GM19372 (cell line): Measurements from ENCODE around the gene ORMDL2.
A peak's percentile ranks its signal among the peaks of the same experiment; 100 is the strongest.
"Not testable (repeated sequence)": the region's sequence is repeated elsewhere in the genome, so short reads cannot be mapped to it uniquely, and the experiment has no call there.

ENCODE experiments used
- ATAC-seq: cut with Tn5 transposase; IDR thresholded peaks from one replicate; pipeline ENCODE4 v1.9.1; 2021; ENCODE audit warnings: mild to moderate bottlenecking, low read depth, moderate library complexity; ENCODE audit not compliant: unreplicated experiment

Gene ORMDL2

DNA sequence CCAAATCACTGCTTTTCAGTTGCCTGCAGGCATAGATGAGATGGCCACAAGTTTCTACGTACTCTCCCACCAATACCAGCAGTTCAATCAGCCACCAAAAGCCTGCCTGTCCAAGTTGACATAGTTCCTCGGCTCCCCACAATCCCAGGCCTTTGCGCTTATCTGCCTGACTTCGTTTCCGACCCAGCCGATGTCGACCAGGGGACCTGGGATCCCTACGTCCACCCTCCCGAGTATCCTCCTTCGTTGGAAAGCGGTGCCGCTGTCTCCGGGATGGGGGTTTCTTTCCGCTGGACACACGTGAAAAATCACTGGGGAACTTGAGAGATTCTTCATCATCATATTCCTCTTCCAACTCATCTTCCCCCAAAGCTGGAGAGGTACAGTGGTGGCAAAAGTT is 10.0 kb downstream of the ORMDL2 start:
- no peak for ATAC-seq

DNA sequence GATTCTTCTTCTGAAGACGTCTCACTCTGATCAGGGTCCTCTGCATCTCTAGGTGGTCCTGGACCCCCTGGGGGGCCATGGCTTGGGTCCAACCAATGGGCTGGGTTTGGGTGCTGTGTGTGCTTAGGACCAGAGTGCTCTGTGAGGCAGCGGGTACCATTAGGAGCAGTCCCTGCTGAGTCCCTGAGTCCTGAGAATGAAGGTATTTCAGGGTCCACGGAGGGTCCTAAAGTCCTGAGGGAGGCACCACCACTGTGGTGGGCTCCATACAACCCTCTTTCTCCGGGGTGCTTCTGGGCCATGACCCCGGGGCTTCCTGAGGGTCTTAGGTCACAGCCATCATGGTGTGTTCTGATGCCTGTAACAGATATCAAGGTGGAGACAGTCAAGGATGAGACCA is 10.5 kb downstream of the ORMDL2 start:
- ATAC-seq = no peak

DNA sequence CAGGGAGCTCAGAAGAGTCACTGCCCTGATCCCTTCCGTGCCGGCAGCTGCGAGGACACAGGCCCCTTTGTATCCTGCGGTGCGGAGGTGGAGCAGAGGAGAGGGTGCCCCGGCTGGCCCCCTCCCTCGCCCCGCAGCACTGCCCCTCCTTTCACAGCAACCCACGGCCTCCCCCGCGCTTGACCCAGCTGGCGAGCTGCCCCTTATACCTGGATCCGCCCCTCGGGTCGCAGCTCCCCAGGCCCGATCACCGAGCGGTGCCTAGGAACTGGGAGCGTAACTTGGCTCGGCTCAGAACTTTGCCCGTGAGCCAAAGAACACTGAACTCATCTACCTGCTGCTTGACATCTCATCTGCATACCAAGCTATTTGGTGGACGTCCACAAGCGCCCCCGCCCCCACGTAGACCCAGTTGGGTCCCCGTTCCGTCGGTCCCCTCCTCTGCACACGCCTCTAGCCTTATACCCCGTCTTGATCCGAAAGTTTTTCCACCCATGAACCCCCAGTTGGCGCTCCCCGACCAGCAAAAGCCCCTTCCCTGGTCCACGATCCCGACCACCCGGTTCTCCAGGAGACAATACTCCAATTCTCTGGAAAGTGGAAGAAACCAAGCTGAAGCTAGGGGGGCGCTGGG is 12.2 kb downstream of the ORMDL2 start:
- peak; percentile 16 for ATAC-seq

DNA sequence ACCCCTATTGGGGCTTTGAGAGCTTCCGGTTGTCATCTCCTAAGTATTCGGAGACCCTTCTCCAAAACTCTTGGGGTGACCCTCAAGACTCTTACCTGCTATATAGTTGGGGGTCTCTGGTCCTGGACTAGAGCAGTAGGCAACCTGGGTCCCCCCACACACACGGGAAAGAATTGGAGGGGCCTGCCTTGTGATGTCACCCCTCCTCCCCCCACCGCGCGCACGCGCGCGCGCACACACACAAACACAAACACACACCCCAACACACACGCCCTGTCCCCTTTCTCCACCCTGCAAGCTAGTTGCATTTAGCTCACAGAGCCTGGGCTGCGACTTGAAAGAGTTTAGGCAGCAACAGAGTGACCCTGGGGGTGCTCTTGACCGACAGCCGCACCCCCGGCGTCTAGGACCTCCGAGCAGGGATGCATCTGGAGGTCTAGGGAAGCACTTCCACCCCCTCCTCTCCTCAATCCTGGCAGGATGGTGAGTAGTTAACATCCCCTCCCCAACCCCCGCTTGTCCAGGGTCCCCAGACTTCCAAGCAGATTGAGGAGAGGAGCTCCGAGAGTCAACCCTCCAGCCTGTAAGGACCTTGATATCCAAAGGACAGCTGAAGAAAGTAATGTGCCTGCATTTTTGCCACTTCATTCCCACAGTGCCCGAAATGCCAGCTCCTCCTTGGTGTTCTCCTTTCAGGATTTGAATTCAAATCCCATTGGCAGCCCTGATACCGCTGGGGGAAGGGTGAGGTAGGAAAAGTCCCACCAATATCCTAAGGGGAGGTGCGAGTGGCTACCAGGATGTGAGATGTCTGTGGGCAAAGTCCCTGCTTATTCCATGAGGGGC is 13.0 kb downstream of the ORMDL2 start:
- ATAC-seq = no peak

DNA sequence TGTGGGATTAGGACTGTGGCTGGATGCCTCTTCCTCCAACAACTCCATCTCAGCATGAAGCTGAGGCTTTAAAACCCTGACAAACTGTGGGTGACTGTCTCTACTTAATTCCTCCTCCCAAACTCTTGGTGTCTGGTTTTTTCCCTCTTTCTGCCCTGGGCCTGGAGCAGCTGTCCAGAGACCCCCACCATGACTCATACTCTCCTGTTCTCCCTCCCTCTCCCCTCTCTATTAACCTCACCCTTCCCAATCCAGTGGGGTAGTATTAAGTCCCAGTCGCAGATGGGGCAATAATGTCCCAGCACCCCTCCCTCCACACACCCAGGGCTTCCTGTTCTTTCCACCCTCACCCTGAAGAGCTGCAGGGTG is 13.6 kb downstream of the ORMDL2 start:
- no peak for ATAC-seq

DNA sequence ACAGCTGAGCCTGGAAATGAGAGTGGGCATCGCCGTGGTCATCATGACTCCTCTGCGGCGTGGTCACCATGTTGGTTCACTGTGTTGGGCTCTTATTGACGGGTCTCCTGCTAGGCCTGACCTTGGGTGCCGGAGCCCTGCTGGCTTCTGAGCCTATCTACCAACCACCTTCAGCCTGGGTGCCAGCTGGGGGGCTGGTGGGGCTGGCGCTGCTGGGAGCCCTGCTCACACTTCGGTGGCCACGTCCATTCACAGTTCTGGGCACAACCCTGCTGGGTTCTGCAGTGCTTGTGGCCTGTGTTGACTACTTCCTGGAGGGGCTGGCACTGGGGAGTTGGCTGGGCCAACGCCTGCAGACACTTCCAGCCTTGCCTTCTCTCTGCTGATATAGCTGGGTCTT is 15.2 kb downstream of the ORMDL2 start:
- no peak for ATAC-seq

DNA sequence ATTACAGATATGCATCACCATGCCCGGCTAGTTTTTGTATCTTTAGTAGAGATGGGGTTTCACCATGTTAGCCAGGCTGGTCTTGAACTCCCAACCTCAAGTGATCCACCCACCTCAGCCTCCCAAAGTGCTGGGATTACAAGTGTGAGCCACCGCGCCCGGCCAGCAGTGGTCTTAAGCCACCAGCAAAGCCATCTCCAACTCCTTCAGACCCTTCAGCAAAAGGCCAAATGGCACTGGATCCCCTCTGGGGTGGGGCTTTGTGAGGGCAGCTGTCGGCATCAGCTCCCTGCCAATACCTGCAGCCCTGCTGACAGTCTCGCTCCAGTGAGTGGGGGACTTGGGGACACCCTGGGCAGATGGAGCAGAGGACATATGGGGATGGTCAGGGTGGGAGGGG is 16.6 kb downstream of the ORMDL2 start:
- ATAC-seq = not testable (repeated sequence)

DNA sequence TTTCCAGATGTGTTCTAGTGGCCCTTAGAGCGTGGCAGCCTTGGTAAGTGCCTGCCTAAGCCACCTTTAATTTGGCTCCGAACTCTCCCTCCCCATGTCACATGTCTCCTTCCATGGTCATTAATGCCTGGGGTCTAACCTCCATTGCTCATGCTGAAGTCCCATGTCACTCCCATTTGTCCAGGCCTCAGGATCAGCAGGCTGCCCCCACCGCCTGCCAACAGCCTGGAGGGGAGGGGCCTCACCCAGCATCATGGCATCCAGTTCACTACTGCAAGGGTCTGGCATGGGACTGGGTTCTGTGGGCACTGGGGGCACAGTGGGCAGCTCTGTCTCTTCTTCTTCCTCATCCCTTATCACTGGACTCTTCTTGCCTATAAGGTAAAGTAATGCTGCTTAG is 20.5 kb downstream of the ORMDL2 start:
- no peak for ATAC-seq

DNA sequence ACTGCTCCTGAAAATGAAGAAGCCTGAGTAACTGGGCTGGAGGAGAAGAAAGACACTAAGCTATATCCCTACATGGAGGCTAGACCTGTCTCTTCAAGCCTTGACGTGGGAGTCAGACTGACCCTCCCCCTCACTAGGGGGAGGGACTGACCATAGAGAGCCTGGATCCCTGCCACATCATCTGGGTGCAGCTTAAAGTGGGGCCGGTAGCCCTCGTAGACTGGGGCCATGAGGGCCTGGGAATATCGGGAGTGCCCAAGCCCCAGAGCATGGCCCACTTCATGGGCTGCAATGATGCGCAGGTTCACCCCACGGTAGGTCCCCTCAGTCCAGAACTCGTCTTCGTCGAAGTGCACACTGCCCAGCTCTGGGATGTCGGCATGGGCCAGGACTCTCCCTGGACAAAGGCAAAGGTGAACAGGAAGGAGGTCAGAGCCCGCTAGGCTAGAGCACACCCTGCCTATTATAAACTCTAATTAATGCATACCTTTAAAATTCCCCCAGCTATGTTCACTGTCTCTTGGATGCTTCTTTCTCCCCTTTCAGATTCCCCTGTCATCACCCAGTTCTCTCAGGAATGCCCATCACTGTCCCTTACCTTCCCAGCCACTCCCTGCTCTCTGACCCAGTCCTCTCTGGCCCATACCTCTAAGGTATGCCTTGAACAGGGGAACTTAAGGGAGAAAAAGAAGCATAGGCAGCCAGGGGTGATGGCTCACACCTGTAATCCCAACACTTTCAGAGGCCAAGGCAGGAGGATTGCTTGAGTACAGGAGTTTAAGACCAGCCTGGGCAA is 21.7 kb downstream of the ORMDL2 start:
- ATAC-seq = no peak

DNA sequence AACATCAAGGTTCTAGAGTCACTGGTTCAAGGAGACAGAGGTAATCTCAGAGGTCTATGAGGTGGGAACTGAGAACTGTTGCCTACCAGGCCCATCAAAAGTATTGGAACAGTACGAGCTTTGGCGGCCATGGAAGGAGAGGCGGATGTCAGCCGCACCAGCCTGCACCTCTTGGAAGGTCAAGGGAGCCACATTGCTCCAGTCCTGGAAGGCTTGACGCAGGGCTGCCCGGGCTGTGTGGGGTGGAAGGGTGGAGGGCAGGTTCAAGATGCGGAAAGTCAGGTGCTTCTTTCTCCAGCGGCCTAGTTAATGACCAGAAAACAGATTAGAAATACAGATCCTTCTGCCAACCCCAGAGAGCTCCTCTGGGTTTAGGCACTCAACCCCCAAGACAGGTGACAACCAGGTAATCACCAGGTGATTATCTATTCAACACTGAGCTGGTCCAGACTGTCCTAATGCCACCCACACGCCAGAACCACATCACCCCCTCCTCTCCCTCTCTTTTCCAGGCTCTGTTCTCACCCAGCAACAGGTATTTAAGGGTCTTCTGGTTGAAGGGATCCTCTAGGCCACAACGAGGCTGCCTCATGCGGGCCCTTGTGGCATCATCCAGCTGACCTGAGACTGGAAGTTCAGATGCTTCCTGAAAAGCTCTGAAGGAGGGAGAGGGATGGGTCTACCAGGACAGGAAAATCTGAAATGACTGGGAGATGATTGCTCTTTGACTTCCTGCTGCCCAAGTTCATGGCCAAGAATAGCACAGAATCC is 22.9 kb downstream of the ORMDL2 start:
- ATAC-seq = no peak

DNA sequence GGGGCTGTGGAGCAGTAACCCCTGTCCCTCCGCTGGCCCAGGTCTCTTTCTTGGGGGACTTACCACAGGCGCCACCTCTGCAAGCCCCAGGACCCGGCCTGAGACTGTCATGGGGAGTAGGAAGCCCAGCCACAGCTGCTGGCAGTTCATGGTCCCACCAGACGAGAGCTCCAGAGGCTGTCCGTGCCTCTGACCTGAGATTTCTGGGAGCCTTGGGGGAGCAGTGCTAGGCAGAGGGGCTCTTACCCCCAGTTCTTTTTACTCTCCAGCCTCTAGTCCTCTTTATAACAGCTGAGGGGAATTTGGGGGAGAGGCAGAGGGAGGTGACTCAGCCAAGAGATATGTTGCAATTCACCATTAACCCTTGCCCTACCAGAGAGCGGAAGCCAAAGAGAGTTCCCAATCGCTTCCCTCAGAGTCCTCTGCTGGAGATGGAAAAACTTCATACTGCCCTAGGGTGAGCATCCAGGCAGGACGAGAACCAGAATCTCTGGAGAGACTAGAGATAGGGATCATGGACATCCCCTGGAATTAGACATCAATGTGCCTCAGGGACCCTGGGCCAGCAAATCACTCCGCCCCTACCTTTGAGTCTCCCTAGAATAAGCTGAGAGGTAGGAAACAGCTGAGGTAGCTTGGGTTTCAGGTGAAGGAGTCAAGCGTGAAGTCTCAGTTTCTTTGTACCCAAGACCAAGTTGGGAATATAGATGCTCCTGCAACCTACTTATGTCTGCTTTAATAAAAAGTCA is 25.0 kb downstream of the ORMDL2 start, which contains the start of gene MMP19:
Gene MMP19 (minus strand): TSS at position 256 of the 749 bp plus-strand sequence. CDS start 106 bp downstream, at position 150.
- no peak for ATAC-seq

DNA sequence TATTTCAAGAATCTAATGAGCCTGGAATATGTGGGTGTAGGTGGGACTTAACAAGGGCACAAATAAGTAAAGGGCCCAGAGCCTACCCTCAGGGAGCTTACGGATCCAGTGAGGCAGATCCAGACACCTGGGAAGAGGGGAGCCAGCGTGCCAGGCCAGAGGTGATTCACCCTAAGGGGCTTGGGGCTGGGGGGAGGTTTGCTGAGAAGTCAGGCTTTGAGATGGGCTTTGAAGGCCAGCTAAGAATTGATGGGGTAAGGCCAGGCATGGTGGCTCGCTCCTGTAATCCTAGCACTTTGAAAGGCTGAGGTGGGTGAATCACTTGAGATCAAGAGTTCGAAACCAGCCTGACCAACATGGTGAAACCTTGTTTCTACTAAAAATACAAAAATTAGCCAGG is 25.6 kb downstream of the ORMDL2 start:
- ATAC-seq = no peak

DNA sequence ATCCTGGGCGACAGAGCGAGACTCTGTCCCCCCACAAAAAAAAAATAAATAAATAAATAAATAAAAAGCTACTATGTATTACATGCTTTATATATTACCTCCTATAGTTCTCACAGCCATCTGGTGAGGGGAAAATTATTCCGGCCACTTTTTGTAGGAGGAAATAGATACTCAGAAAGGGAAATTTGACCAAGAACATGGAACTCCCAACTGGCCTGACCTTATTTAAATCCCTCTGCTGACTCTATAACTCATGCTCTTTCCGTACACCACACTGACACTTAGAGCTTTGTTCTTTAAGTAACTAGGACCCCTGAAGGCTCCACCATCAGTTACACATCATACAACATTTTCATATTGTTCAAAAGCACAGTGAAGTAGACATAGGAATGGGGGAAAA is 27.1 kb downstream of the ORMDL2 start:
- ATAC-seq = no peak

DNA sequence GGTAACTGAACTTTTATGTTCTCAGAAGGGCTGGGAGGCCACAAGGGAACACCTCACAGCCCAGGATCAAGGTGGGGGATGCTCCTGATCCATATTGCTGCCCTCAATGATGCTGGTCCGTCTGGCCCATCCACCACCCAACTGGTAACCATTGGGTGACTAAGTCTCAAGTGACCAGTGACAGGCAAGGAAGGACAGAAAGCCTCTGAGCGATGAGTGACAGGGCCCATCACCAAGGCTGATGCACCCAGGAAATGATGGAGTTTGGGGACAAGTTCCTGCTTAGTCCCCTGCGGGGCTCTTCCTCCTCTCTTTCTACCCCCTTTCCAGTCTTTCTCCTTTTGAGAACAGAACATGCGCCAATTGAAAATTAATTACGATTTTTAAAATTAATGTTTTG is 27.5 kb downstream of the ORMDL2 start:
- ATAC-seq = no peak

DNA sequence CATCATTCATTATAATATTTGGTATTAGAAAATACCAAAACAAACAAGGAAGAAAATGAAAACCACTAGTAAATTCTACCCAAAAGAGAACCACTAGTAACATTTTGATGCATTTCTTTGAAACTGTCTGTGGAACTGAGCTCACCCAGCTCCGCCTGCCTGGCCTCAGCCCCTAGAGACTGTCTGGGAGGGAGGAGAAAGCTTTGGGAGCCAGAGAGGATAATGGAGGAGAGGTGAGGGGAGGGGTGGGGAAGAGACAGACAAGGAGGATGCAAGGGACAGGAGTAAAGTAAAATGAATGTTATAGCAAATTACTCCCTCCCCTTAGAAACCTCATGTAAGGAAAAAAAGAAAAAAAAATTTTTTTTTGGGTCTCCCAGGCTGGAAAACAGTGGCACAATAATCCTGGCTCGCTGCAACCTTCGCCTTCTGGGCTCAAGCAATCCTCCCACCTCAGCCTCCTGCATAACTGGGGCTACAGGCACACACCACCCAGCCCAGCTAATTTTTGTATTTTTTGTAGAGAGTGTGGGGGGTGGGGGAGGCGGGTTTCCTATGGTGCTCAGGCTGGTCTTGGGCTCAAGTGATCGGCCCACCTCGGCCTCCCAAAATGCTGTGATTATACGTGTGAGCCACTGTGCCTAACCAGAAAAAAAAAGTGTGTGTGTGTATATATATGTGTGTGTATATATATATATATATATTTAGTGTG is 28.1 kb downstream of the ORMDL2 start:
- ATAC-seq = no peak

DNA sequence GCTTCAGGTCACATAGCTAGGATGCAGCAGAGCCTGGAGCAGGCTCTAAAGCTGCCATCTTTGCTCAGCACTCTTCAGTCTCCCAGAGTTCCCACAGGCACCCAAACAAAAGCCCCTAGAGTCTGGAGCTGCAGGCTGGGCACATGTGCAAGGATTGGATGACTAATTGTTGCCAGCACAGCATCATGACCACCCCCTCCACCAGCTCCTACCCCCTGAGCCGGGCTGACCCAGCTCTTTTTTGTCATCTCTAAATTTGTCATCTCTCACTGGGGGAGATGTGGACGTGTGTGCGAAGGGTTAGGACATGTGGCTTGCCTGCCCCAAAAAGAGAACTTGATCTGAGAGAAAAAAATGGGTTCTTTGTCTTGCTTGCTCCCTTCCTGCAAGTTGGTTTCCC is 29.2 kb downstream of the ORMDL2 start:
- ATAC-seq = no peak

DNA sequence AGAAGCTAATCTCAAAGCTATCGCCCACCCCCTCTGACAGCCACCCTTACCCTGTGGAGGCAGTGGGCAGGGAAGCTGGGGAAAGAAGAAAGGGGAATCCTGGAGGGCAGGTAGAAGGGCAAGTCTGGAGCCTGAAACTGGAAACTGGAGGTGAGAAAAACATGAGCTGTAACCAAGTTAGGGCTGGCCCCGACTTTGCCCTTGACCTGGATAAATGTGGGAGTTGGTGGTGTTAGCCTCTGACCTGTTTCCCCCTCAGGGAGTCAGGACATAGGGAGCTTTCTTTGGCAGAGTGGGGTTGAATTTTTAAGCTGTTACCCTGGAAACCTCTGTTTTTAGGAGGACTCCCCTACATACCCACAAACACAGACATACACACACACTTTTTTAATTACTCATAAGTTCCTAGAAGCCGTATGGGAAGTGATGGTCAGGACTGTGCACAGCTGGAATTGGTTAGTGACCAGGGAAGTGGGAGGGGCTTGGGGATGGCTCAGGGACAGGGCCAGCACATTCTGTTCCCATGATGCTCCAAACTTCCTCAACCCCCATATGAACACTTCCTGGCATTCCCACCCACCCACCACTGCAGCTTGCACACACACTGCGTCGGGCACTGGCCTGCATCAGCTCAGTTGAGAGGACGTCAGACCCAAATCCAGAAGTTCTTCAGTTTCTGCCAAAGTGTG is 29.9 kb downstream of the ORMDL2 start:
- no peak for ATAC-seq

DNA sequence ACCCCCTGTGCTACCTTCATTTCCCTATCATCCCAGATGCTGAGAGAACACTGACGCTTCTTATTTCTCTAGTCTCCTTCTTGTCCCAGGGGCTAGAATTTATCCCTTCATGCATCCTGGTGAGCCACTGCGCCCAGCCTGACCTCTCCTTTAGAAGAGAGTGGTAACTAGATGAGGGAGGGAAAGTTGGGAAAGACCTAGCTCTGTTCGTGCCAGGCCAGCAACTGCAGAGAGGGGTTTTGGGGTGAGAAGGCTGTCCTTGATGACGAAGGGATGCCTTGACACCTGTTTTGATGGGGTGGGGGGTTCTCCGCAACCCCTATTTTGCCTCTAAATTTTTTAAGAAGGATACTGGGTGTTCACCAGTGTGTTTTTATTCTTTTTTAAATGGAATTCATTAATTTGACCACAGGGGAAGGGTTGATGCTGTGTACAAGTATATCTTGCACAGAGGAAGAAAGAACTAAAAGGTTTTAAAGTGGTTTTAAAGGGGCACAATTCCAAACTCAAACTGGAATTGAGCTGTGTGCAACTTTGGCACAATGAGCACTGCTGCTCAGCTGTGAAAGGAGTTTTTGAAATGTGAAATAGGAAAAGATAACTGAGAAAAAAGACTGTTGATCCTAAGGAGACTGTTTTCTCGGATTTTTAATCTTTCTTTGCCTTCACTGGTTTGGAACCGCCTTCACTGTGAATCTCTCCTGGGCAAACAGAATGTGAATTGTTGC is 31.9 kb downstream of the ORMDL2 start:
- ATAC-seq = no peak
